ENCODE data around the gene PABPN1L. TPM values are rescaled to one million over a fixed set of nuclear protein-coding genes. Genes with fewer than 3 reads are reported as not detected.

The PABPN1L gene
- total and polyA plus RNA-seq, 10 of the 15 experiments (the other 5 are each of a cell fraction or from before 2014, with no cell fraction given) = not detected

DNA sequence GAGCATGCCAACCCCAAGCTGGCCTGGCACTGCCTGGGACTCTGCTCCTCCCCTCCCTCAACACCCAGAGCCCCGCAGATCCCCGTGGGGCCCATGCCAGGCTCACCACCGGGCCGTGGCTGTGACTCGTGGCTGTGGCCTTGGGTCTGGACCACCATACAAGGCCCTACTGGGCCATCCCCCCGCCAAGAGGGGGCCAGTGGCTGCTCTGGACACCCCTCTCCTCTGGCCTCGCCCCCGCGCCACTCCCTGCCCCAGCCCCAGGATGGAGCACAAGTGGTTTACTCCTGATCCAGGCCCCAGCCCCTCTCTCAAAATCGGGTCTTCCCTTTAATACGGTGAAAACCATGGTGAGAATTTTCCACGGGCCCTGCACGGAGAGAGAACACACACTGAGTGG, 3.0 kb downstream of the PABPN1L start:
- ATAC-seq = no peak
- SMC1A ChIA-PET (ENCODE audit: uncharacterized antibody, unreplicated experiment) = no interaction called here
- Histone ChIP-seq H3K27ac (ENCODE audit: control insufficient read depth, insufficient read depth) (no peak overlapping the region), H3K27me3 (replicated peaks in 1 of 2; ENCODE audit: control insufficient read depth in 2 of 2, insufficient read depth in 2 of 2, low read length in 1 of 2) (no peaks in the 10 kb centered on the region), H3K4me3 (no peak overlapping the region), H3K79me2 (ENCODE audit: control insufficient read depth, insufficient read depth, low read length) (no peaks in the 10 kb centered on the region), H3K36me3 (ENCODE audit: control insufficient read depth in 2 of 2, insufficient read depth in 2 of 2, low read length in 1 of 2) (peaks cover 4 to 5% of the 10 kb centered on the region in 2 experiments; a peak in 3 of 4 replicates), H3K4me2 (ENCODE audit: control insufficient read depth, insufficient read depth) (no peak overlapping the region), H3K9me3 (replicated peaks; ENCODE audit: control insufficient read depth, insufficient read depth, low read length) (no peaks in the 10 kb centered on the region), H2AFZ (ENCODE audit: control insufficient read depth, low read depth, low read length) (no peak overlapping the region), H3K4me1 (ENCODE audit: control insufficient read depth, insufficient read depth, low read length) (peaks cover under 1% of the 10 kb centered on the region; the same call in 1 of the 2 replicates), H3K9ac (ENCODE audit: control insufficient read depth, insufficient read depth, low read length) (no peak overlapping the region), H4K20me1 (ENCODE audit: control insufficient read depth, insufficient read depth) (no peaks in the 10 kb centered on the region)
- POLR2A ChIA-PET = no interaction called here
- RAD21 ChIA-PET (ENCODE audit: unreplicated experiment) = no interaction called here
- no peak for FAIRE-seq
- WGBS (ENCODE audit: insufficient coverage, insufficient replicate concordance, low lambda C conversion rate, missing lambda C conversion rate) = 50% methylated on average over 10 of the region's 13 CpGs
- in situ Hi-C loops (cut with MboI) = no loop called here
- BruUV-seq (replicated peaks) = no TSS peak
- CTCF ChIA-PET = no interaction called here
- intact Hi-C loops (cut with micrococcal nuclease; ENCODE audit: unreplicated experiment) = no loop called here
- no peak for DNase-seq (ENCODE audit: low read depth, low spot score)
- TF ChIP-seq ZBTB4 (CRISPR knock-in tag; IDR thresholded peaks at IDR 0.05) (no peak), IRF5 (IDR thresholded peaks at IDR 0.05; ENCODE audit: borderline replicate concordance) (no peak), CUX1 (IDR thresholded peaks at IDR 0.05; ENCODE audit: insufficient replicate concordance, low read depth, low read length) (no peak), ZNF217 (IDR thresholded peaks at IDR 0.05) (no peak), MTA3 (IDR thresholded peaks at IDR 0.05; ENCODE audit: borderline replicate concordance, low read length) (no peak), TCF7 (IDR thresholded peaks at IDR 0.05; ENCODE audit: borderline replicate concordance) (no peak), SIX5 (IDR thresholded peaks at IDR 0.05; ENCODE audit: low read depth, low read length, severe bottlenecking) (no peak), ESRRA (IDR thresholded peaks at IDR 0.05; ENCODE audit: low read length) (no peak), JUND (IDR thresholded peaks at IDR 0.05; ENCODE audit: low read depth, low read length) (no peak), ZZZ3 (IDR thresholded peaks at IDR 0.05; ENCODE audit: control insufficient read depth, insufficient read length, low read depth) (no peak)
- TF ChIP-seq, protein P1, sequence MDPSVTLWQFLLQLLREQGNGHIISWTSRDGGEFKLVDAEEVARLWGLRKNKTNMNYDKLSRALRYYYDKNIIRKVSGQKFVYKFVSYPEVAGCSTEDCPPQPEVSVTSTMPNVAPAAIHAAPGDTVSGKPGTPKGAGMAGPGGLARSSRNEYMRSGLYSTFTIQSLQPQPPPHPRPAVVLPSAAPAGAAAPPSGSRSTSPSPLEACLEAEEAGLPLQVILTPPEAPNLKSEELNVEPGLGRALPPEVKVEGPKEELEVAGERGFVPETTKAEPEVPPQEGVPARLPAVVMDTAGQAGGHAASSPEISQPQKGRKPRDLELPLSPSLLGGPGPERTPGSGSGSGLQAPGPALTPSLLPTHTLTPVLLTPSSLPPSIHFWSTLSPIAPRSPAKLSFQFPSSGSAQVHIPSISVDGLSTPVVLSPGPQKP (IDR thresholded peaks at IDR 0.05; ENCODE audit: low read depth, low read length) = no peak
- TF ChIP-seq, protein P2, sequence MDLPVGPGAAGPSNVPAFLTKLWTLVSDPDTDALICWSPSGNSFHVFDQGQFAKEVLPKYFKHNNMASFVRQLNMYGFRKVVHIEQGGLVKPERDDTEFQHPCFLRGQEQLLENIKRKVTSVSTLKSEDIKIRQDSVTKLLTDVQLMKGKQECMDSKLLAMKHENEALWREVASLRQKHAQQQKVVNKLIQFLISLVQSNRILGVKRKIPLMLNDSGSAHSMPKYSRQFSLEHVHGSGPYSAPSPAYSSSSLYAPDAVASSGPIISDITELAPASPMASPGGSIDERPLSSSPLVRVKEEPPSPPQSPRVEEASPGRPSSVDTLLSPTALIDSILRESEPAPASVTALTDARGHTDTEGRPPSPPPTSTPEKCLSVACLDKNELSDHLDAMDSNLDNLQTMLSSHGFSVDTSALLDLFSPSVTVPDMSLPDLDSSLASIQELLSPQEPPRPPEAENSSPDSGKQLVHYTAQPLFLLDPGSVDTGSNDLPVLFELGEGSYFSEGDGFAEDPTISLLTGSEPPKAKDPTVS (IDR thresholded peaks at IDR 0.05; ENCODE audit: low read depth, low read length) = no peak
